Fibroblast of lung (primary cell): ENCODE measurements around the gene TFCP2. TPM values are rescaled to one million over a fixed set of nuclear protein-coding genes. Genes with fewer than 3 reads are reported as not detected.

ENCODE experiments used
- DNase-seq, 2 donors: peaks; one replicate each; pipeline versions ENCODE4 v3.0.0 to v3.0.0-alpha.2; 2010; ENCODE audit warnings: low read depth in 2 of 2
- H2AFZ ChIP-seq: 2 replicates; pipeline ENCODE4 v1.5.1; 2012; ENCODE audit warnings: low read length, control low read depth, inconsistent platforms
- H3K27ac ChIP-seq: 2 replicates; pipeline ENCODE4 v1.5.1; 2011; ENCODE audit warnings: low read length, control low read depth; ENCODE audit not compliant: insufficient read depth
- H3K27me3 ChIP-seq: 2 replicates; pipeline ENCODE4 v1.5.1; 2011; ENCODE audit warnings: mild to moderate bottlenecking, low read length; ENCODE audit not compliant: control insufficient read depth, insufficient read depth
- H3K36me3 ChIP-seq: 2 replicates; pipeline ENCODE4 v1.5.1; 2011; ENCODE audit warnings: low read length; ENCODE audit not compliant: control insufficient read depth, insufficient read depth
- H3K4me1 ChIP-seq: 2 replicates; pipeline ENCODE4 v1.5.1; 2011; ENCODE audit warnings: low read length; ENCODE audit not compliant: control insufficient read depth, insufficient read depth; ENCODE audit errors: extremely low read depth
- H3K4me2 ChIP-seq: 2 replicates; pipeline ENCODE4 v1.5.1; 2011; ENCODE audit warnings: low read length, control low read depth; ENCODE audit not compliant: insufficient read depth; ENCODE audit errors: extremely low read depth
- H3K4me3 ChIP-seq, 4 experiments: fragments of 200-600 bp in 1 of 4; sonication (generic) in 1 of 4; replicated peaks in 1 of 4; 2 replicates each; pipeline ENCODE4 v1.5.1; 2011 to 2016; ENCODE audit warnings: low read length in 4 of 4, low read depth in 3 of 4, mild to moderate bottlenecking in 3 of 4, control low read depth in 2 of 4, inconsistent platforms in 1 of 4, mixed read lengths in 1 of 4; ENCODE audit not compliant: insufficient read depth in 1 of 4; ENCODE audit errors: control extremely low read depth in 1 of 4
- H3K79me2 ChIP-seq: 2 replicates; pipeline ENCODE4 v1.5.1; 2012; ENCODE audit warnings: mild to moderate bottlenecking, low read length, inconsistent platforms; ENCODE audit not compliant: control insufficient read depth, insufficient read depth
- H3K9ac ChIP-seq: 2 replicates; pipeline ENCODE4 v1.5.1; 2011; ENCODE audit warnings: mild to moderate bottlenecking, low read length, control low read depth; ENCODE audit not compliant: insufficient read depth
- H3K9me3 ChIP-seq: 2 replicates; pipeline ENCODE4 v1.5.1; 2012; ENCODE audit warnings: low read depth, low read length; ENCODE audit not compliant: control insufficient read depth, insufficient read depth
- H4K20me1 ChIP-seq: 2 replicates; pipeline ENCODE4 v1.5.1; 2011; ENCODE audit warnings: low read length; ENCODE audit not compliant: control insufficient read depth, insufficient read depth; ENCODE audit errors: extremely low read depth
- EZH2 ChIP-seq: IDR thresholded peaks from 2 replicates; pipeline ENCODE4 v1.5.1; 2012; ENCODE audit warnings: low read length, control low read depth, mild to moderate bottlenecking; ENCODE audit errors: missing control alignments
- polyA plus RNA-seq, 2 donors: library from polyadenylated mRNA; depleted of rRNA in 1 of 2; stranded (reverse) in 1 of 2; unstranded in 1 of 2; fragments of >200 nt; gene quantifications; 2 replicates each; pipeline ENCODE4 v1.2.1, GENCODE V29; 2011 to 2012; ENCODE audit warnings: missing spikeins in 1 of 2
- total RNA-seq: library from RNA; depleted of rRNA; stranded (reverse); fragments of >200 nt; gene quantifications from 2 replicates; pipeline ENCODE4 v1.2.1, GENCODE V29; 2014
- TF ChIP-seq, protein P1 (sequence below), 2 donors: IDR thresholded peaks in 1 of 2; conservative IDR thresholded peaks in 1 of 2; 1 replicate in 1 of 2; 2 replicates in 1 of 2; pipeline ENCODE4 v1.5.1; 2011 to 2012; ENCODE audit warnings: low read length in 2 of 2, control low read depth in 1 of 2, inconsistent platforms in 1 of 2, low read depth in 1 of 2, mild to moderate bottlenecking in 1 of 2

TFCP2 gene
- total and polyA plus RNA-seq, 2 donors (not counting 1 experiment from before 2014, with no cell fraction given) = 9.4 to 23.0 TPM

DNA sequence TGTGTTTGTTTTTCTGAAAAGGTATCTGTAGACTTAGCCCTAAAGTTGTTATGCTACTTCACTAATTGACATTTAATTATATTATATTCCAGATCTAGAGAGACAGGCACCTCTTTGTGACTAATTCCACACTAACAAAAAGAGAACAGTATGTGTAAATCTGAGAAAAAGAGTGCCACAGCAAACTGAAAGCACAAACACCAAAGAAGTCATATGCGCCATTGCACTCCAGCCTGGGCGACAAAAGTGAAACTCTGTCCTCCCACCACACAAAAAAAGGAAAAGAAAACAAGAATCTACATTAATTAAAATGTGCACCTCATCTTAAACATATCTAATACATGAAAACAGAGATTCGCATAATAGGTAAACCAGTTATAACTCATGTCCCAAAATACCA, 85.1 kb downstream of the TFCP2 start:
- Histone ChIP-seq H3K36me3 (no peaks in the 10 kb centered on the region), H3K4me2 (no peak overlapping the region), H4K20me1 (no peaks in the 10 kb centered on the region), H2AFZ (no peak overlapping the region), H3K4me1 (no peaks in the 10 kb centered on the region), H3K79me2 (peaks cover 2% of the 10 kb centered on the region), H3K9me3 (no peaks in the 10 kb centered on the region), H3K9ac (no peak overlapping the region), H3K27me3 (no peaks in the 10 kb centered on the region), H3K4me3 (no peak overlapping the region), H3K27ac (no peak overlapping the region)
- TF ChIP-seq EZH2 = no peak
- TF ChIP-seq, protein P1, sequence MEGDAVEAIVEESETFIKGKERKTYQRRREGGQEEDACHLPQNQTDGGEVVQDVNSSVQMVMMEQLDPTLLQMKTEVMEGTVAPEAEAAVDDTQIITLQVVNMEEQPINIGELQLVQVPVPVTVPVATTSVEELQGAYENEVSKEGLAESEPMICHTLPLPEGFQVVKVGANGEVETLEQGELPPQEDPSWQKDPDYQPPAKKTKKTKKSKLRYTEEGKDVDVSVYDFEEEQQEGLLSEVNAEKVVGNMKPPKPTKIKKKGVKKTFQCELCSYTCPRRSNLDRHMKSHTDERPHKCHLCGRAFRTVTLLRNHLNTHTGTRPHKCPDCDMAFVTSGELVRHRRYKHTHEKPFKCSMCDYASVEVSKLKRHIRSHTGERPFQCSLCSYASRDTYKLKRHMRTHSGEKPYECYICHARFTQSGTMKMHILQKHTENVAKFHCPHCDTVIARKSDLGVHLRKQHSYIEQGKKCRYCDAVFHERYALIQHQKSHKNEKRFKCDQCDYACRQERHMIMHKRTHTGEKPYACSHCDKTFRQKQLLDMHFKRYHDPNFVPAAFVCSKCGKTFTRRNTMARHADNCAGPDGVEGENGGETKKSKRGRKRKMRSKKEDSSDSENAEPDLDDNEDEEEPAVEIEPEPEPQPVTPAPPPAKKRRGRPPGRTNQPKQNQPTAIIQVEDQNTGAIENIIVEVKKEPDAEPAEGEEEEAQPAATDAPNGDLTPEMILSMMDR (conservative IDR thresholded peaks at IDR 0.05 in 1 of 2, IDR thresholded peaks at IDR 0.05 in 1 of 2; ENCODE audit: low read depth in 1 of 2, low read length in 2 of 2) = no peak
- no peak for DNase-seq

GRCh38 chr12:51086933-51087332, 86.0 kb downstream of the TFCP2 start:
- H2AFZ ChIP-seq = no peak overlapping the region
- no peaks in the 10 kb centered on the region for H4K20me1 ChIP-seq
- DNase-seq = no peak
- no peak for TF ChIP-seq EZH2
- TF ChIP-seq, protein P1 (conservative IDR thresholded peaks at IDR 0.05 in 1 of 2, IDR thresholded peaks at IDR 0.05 in 1 of 2; ENCODE audit: low read depth in 1 of 2, low read length in 2 of 2) = no peak
- no peaks in the 10 kb centered on the region for H3K27me3 ChIP-seq
- no peak overlapping the region for H3K27ac ChIP-seq
- peaks cover 3% of the 10 kb centered on the region for H3K4me1 ChIP-seq
- H3K36me3 ChIP-seq = no peaks in the 10 kb centered on the region
- no peaks in the 10 kb centered on the region for H3K9me3 ChIP-seq
- H3K79me2 ChIP-seq = peaks cover 11% of the 10 kb centered on the region
- no peak overlapping the region for H3K4me2 ChIP-seq
- no peak overlapping the region for H3K4me3 ChIP-seq
- H3K9ac ChIP-seq = no peak overlapping the region

DNA sequence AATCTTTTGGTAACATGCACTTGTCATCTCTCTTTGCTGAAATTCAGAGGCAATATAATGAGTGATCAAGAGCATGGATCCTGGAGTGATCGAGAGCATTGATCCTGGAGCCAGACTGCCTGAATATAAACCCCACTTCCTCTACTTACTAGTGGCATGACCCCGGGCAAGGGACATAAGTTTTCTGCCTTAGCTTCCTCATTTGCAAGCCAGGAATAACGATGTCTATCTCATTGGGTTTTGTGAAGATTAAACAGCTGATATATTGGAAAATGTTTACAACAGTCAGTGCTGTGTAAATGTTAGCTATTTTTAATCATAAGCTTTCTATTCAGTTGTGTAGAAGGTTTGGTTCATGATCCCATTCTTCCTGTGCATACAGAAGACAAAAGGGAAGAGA, 87.2 kb downstream of the TFCP2 start:
- peaks cover 22% of the 10 kb centered on the region for H3K79me2 ChIP-seq
- no peaks in the 10 kb centered on the region for H3K9me3 ChIP-seq
- H3K4me1 ChIP-seq = peaks cover 3% of the 10 kb centered on the region
- DNase-seq = no peak
- H3K27ac ChIP-seq = no peak overlapping the region
- no peak overlapping the region for H3K4me3 ChIP-seq
- TF ChIP-seq, protein P1 (conservative IDR thresholded peaks at IDR 0.05 in 1 of 2, IDR thresholded peaks at IDR 0.05 in 1 of 2; ENCODE audit: low read depth in 1 of 2, low read length in 2 of 2) = no peak
- no peak for TF ChIP-seq EZH2
- H3K4me2 ChIP-seq = no peak overlapping the region
- H3K9ac ChIP-seq = no peak overlapping the region
- no peaks in the 10 kb centered on the region for H3K27me3 ChIP-seq
- no peak overlapping the region for H2AFZ ChIP-seq
- H4K20me1 ChIP-seq = no peaks in the 10 kb centered on the region
- no peaks in the 10 kb centered on the region for H3K36me3 ChIP-seq
